IMR-90 (cell line): ENCODE measurements around the gene ATG9A.

ENCODE experiments used
- BHLHE40 ChIP-seq: fragments of 150-350 bp; IDR thresholded peaks from 2 replicates; pipeline ENCODE4 v1.6.1; 2016; ENCODE audit warnings: mild to moderate bottlenecking, low read depth, low read length
- CEBPB ChIP-seq: IDR thresholded peaks from 2 replicates; pipeline ENCODE4 v1.6.1; 2012; ENCODE audit warnings: low read depth, low read length, improper control_type of control experiment
- CTCF ChIP-seq: conservative IDR thresholded peaks from 2 replicates; pipeline ENCODE4 v1.5.1; 2012; ENCODE audit warnings: mild to moderate bottlenecking, low read depth, low read length, improper control_type of control experiment
- ELK1 ChIP-seq: fragments of 150-350 bp; IDR thresholded peaks from 2 replicates; pipeline ENCODE4 v1.6.1; 2016; ENCODE audit warnings: low read depth, mild to moderate bottlenecking, low read length, moderate library complexity, borderline replicate concordance
- FOS ChIP-seq: fragments of 150-350 bp; IDR thresholded peaks from 2 replicates; pipeline ENCODE4 v1.6.1; 2016; ENCODE audit warnings: low read depth, low read length
- MAFK ChIP-seq: IDR thresholded peaks from 2 replicates; pipeline ENCODE4 v1.6.1; 2012; ENCODE audit warnings: low read depth, low read length, improper control_type of control experiment
- POLR2A ChIP-seq: IDR thresholded peaks from 2 replicates; pipeline ENCODE4 v1.6.1; 2012; ENCODE audit warnings: mild to moderate bottlenecking, low read depth, low read length
- RAD21 ChIP-seq: IDR thresholded peaks from 2 replicates; pipeline ENCODE4 v1.6.1; 2012; ENCODE audit warnings: low read length, improper control_type of control experiment
- SMC3 ChIP-seq: fragments of 150-350 bp; IDR thresholded peaks from 2 replicates; pipeline ENCODE4 v1.6.1; 2016; ENCODE audit warnings: low read depth, mild to moderate bottlenecking, antibody characterized with exemption, low read length, moderate library complexity
- USF2 ChIP-seq: fragments of 150-350 bp; IDR thresholded peaks from 2 replicates; pipeline ENCODE4 v1.6.1; 2017; ENCODE audit warnings: mild to moderate bottlenecking, antibody characterized with exemption, low read length, low read depth

- peak; percentile 89 for TF ChIP-seq BHLHE40
- peak; percentile 56 for TF ChIP-seq CTCF
- TF ChIP-seq POLR2A, result peak; percentile 89
- peak; percentile 100 for TF ChIP-seq USF2
- TF ChIP-seq SMC3, result peak; percentile 30
- peak; percentile 71 for TF ChIP-seq FOS
- TF ChIP-seq RAD21, result 0 out of 2 replicates have a peak, but pooled peaks have one; percentile 4
- TF ChIP-seq CEBPB, result peak; percentile 42; the same call in 1 of the 2 replicates
- TF ChIP-seq MAFK, result 0 out of 2 replicates have a peak, but pooled peaks have one; percentile 7
- TF ChIP-seq ELK1, result no peak
These were observed 51.7 kb downstream of the ATG9A start, which contains the start of gene RETREG2 for GRCh38 chr2:219177552-219178376.
